SK-N-MC (cell line): Measurements from ENCODE around the gene ISYNA1.

Experiments
- EZH2 ChIP-seq: fragments of 200-600 bp; sonication (generic); IDR thresholded peaks from one replicate; pipeline ENCODE4 v1.6.1; 2017; ENCODE audit warnings: antibody characterized with exemption
- POLR2AphosphoS5 ChIP-seq: IDR thresholded peaks from 2 replicates; pipeline ENCODE4 v1.6.1; 2012; ENCODE audit warnings: mild to moderate bottlenecking, low read depth, low read length, borderline replicate concordance

DNA sequence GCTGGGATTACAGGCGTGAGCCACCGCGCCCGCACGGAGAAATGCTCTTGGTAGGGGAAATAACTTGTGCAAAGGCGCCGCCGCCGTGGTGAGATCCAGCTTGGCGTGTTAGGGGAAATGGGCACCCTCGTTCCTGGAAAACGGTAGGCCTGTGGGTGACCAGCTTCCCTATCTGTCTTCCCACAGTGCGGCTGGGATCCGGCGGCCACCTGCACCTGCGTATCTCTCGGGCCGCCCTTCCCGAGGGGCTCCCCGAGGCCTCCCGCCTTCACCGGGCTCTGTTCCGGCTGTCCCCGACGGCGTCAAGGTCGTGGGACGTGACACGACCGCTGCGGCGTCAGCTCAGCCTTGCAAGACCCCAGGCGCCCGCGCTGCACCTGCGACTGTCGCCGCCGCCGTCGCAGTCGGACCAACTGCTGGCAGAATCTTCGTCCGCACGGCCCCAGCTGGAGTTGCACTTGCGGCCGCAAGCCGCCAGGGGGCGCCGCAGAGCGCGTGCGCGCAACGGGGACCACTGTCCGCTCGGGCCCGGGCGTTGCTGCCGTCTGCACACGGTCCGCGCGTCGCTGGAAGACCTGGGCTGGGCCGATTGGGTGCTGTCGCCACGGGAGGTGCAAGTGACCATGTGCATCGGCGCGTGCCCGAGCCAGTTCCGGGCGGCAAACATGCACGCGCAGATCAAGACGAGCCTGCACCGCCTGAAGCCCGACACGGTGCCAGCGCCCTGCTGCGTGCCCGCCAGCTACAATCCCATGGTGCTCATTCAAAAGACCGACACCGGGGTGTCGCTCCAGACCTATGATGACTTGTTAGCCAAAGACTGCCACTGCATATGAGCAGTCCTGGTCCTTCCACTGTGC lies 49.6 kb downstream of the ISYNA1 start:
- TF ChIP-seq EZH2 (no peak), POLR2AphosphoS5 (no peak)
